Retinal pigment epithelial cell (primary cell): Measurements from ENCODE around the gene DLK1.

Experiments
- DNase-seq: peaks from one replicate; pipeline ENCODE4 v3.0.0-alpha.2; 2010; ENCODE audit warnings: low read depth
- H3K4me3 ChIP-seq: 2 replicates; pipeline ENCODE4 v1.5.1; 2011; ENCODE audit warnings: mild to moderate bottlenecking, low read length, control low read depth, moderate library complexity
- CTCF ChIP-seq: conservative IDR thresholded peaks from 2 replicates; pipeline ENCODE4 v1.5.1; 2011; ENCODE audit warnings: low read depth, low read length, control low read depth, inconsistent platforms

Gene DLK1

GRCh38 chr14:100770046-100770445, 43.4 kb downstream of the DLK1 start:
- DNase-seq = no peak
- TF ChIP-seq CTCF = no peak
- no peak overlapping the region for H3K4me3 ChIP-seq

- H3K4me3 ChIP-seq = no peak overlapping the region
- TF ChIP-seq CTCF = no peak
- DNase-seq = no peak
These were observed 44.0 kb downstream of the DLK1 start for GRCh38 chr14:100770605-100771120.

GRCh38 chr14:100771121-100771800, 44.6 kb downstream of the DLK1 start:
- H3K4me3 ChIP-seq = no peak overlapping the region
- no peak for DNase-seq
- TF ChIP-seq CTCF = no peak

GRCh38 chr14:100772607-100773165, 46.0 kb downstream of the DLK1 start:
- no peak for TF ChIP-seq CTCF
- no peak for DNase-seq
- H3K4me3 ChIP-seq = no peak overlapping the region

- no peak for TF ChIP-seq CTCF
- H3K4me3 ChIP-seq = no peak overlapping the region
- no peak for DNase-seq
These were observed 46.9 kb downstream of the DLK1 start for GRCh38 chr14:100773331-100774163.

- no peak for TF ChIP-seq CTCF
- no peak for DNase-seq
- H3K4me3 ChIP-seq = no peak overlapping the region
These were observed 47.5 kb downstream of the DLK1 start for GRCh38 chr14:100774164-100774537.
